ENCODE data around the gene ING2. TPM values are rescaled to one million over a fixed set of nuclear protein-coding genes. Genes with fewer than 3 reads are reported as not detected.

ING2 gene
- total and polyA plus RNA-seq, 2 of the 8 experiments (the other 6 are each of a cell fraction or from before 2014, with no cell fraction given), result 5.1 to 16.1 TPM

DNA sequence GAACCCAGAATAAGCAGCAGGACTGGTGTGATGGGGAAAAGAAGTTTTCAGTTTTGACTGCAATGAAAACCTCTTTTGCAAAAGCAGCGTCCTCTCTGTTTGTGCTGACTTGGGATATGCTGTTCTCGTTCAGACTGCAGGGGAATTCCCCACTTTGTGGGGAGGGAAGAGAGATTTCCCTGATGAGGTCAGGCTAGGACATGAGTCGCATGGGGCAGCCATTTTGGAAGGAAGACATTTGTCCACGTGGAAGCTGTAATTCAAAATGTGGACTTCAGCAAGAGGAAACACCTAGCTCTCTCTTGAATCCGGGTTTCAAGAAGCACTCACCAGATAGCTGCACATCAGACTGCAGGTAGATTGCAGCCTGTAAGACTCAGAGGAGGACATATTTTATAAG, 39.3 kb downstream of the ING2 start:
- ChIA-PET CTCF (ENCODE audit: partially characterized antibody) (no interaction called here), POLR2A (ENCODE audit: partially characterized antibody) (no interaction called here)
- Histone ChIP-seq H3K79me2 (ENCODE audit: control insufficient read depth in 1 of 2, insufficient read depth in 2 of 2, low read length in 2 of 2) (no peaks in the 10 kb centered on the region), H3K14ac (ENCODE audit: insufficient read length) (no peak overlapping the region), H2AFZ (ENCODE audit: low read length) (0 out of 2 replicates have a peak overlapping the region, but pooled peaks have one; percentile 59), H3K79me1 (ENCODE audit: low read depth, low read length) (no peaks in the 10 kb centered on the region), H3K9ac (replicated peaks in 1 of 4; ENCODE audit: extremely low read depth in 1 of 4, low read depth in 3 of 4, low read length in 3 of 4) (no peak overlapping the region), H3K4me2 (ENCODE audit: insufficient read depth in 1 of 2, low read depth in 2 of 2, low read length in 2 of 2) (no peak overlapping the region), H3K36me3 (ENCODE audit: control insufficient read depth in 2 of 4, insufficient read depth in 4 of 4, low read length in 3 of 4) (no peaks in the 10 kb centered on the region), H2BK120ac (replicated peaks; ENCODE audit: low read depth, low read length) (no peak overlapping the region), H3K27ac (ENCODE audit: low read depth, low read length) (no peak overlapping the region), H2BK20ac (ENCODE audit: low read length) (no peak overlapping the region), H3K4ac (replicated peaks; ENCODE audit: insufficient read length, low read depth, low read length) (no peak overlapping the region), H2BK15ac (ENCODE audit: low read length) (no peak overlapping the region), H3K56ac (replicated peaks; ENCODE audit: insufficient read length, low read depth, low read length) (no peak overlapping the region), H2AK5ac (ENCODE audit: low read depth, low read length) (no peak overlapping the region), H3K23me2 (ENCODE audit: low read depth, low read length) (no peaks in the 10 kb centered on the region; the same call in 1 of the 2 replicates), H4K91ac (replicated peaks; ENCODE audit: insufficient read length, low read length) (no peak overlapping the region), H3K18ac (ENCODE audit: extremely low read depth, low read length) (no peak overlapping the region), H3K23ac (ENCODE audit: insufficient read length) (no peak overlapping the region), H4K20me1 (replicated peaks in 1 of 2; ENCODE audit: control insufficient read depth in 1 of 2, insufficient read depth in 2 of 2, low read length in 2 of 2) (no peaks in the 10 kb centered on the region), H4K8ac (ENCODE audit: extremely low read depth, insufficient read depth, low read length) (no peak overlapping the region), H2BK5ac (ENCODE audit: low read depth, low read length) (no peak overlapping the region), H2BK12ac (ENCODE audit: low read depth, low read length) (no peak overlapping the region), H4K5ac (ENCODE audit: insufficient read length, low read depth, low read length) (no peak overlapping the region), H3K9me3 (ENCODE audit: insufficient read depth in 2 of 2, low read depth in 1 of 2, low read length in 1 of 2) (peaks cover 0 to 4% of the 10 kb centered on the region in 2 experiments; a peak in 1 of 4 replicates), H3K4me1 (replicated peaks in 1 of 4; ENCODE audit: control insufficient read depth in 3 of 4, insufficient read depth in 4 of 4, low read length in 3 of 4) (peaks cover 0 to 8% (median 4%) of the 10 kb centered on the region in 4 experiments; a peak in 6 of 7 replicates), H3K27me3 (replicated peaks in 1 of 4; ENCODE audit: control insufficient read depth in 3 of 4, extremely low read depth in 1 of 4, insufficient read depth in 3 of 4, low read length in 3 of 4) (no peaks in the 10 kb centered on the region), H3K4me3 (ENCODE audit: extremely low read depth in 1 of 4, insufficient read depth in 2 of 4, low read depth in 3 of 4, low read length in 4 of 4) (no peak overlapping the region)
- FAIRE-seq (no peak), DNase-seq (ENCODE audit: low read depth in 1 of 2, low spot score in 2 of 2) (no peak)
- 91% methylated on average over 5 of the region's 5 CpGs; no CpG with 5 or more reads in 1 of the 2 experiments for WGBS, 2 experiments (ENCODE audit: extremely low coverage in 1 of 2, insufficient coverage in 1 of 2, insufficient read length in 1 of 2, insufficient replicate concordance in 2 of 2, low coverage in 1 of 2, low lambda C conversion rate in 2 of 2, missing lambda C conversion rate in 1 of 2)
- TF ChIP-seq, protein P1, sequence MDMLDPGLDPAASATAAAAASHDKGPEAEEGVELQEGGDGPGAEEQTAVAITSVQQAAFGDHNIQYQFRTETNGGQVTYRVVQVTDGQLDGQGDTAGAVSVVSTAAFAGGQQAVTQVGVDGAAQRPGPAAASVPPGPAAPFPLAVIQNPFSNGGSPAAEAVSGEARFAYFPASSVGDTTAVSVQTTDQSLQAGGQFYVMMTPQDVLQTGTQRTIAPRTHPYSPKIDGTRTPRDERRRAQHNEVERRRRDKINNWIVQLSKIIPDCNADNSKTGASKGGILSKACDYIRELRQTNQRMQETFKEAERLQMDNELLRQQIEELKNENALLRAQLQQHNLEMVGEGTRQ (IDR thresholded peaks at IDR 0.05; ENCODE audit: low read length), result no peak
- peak; percentile 87 for TF ChIP-seq YY1 (IDR thresholded peaks at IDR 0.05; ENCODE audit: low read depth, low read length)
- no peak for TF ChIP-seq HDAC2 (IDR thresholded peaks at IDR 0.05; ENCODE audit: borderline replicate concordance in 1 of 2, low read depth in 2 of 2, low read length in 2 of 2)

Measured in H1 (cell line).